CD4-positive, CD25-positive, alpha-beta regulatory T cell (primary cell): ENCODE measurements around the gene APOB. TPM values are rescaled to one million over a fixed set of nuclear protein-coding genes. Genes with fewer than 3 reads are reported as not detected.

Experiments
- ATAC-seq, 2 donors: fragments of 150-1000 bp; cut with Tn5 transposase; one replicate each; pipeline ENCODE4 v1.10.0; 2021; ENCODE audit warnings: low read depth in 2 of 2, moderate number of reproducible peaks in 2 of 2, moderate library complexity in 1 of 2
- DNase-seq, 3 donors: peaks; one replicate each; pipeline versions ENCODE4 v3.0.0 to v3.0.0-alpha.2; 2012 to 2022; ENCODE audit warnings: mixed read lengths in 1 of 3
- H3K27ac ChIP-seq: one replicate; pipeline ENCODE4 v1.7.0; 2013; ENCODE audit warnings: mild to moderate bottlenecking, low read length; ENCODE audit not compliant: insufficient read depth, poor library complexity, severe bottlenecking
- H3K27me3 ChIP-seq: one replicate; pipeline ENCODE4 v1.7.0; 2013; ENCODE audit warnings: low read length; ENCODE audit not compliant: control insufficient read depth, insufficient read depth
- H3K36me3 ChIP-seq: one replicate; pipeline ENCODE4 v1.7.0; 2013; ENCODE audit warnings: mild to moderate bottlenecking, low read length, moderate library complexity; ENCODE audit not compliant: control insufficient read depth, insufficient read depth
- H3K4me1 ChIP-seq: 2 replicates; pipeline ENCODE4 v1.7.0; 2013; ENCODE audit warnings: mild to moderate bottlenecking, low read length; ENCODE audit not compliant: insufficient read depth, control insufficient read depth, poor library complexity, severe bottlenecking
- H3K4me3 ChIP-seq: one replicate; pipeline ENCODE4 v1.7.0; 2013; ENCODE audit warnings: low read depth, mild to moderate bottlenecking, low read length, moderate library complexity
- H3K9me3 ChIP-seq, 2 experiments: 1 replicate in 1 of 2; 2 replicates in 1 of 2; pipeline ENCODE4 v1.7.0; 2013; ENCODE audit warnings: low read length in 2 of 2, mild to moderate bottlenecking in 1 of 2, moderate library complexity in 1 of 2; ENCODE audit not compliant: control insufficient read depth in 2 of 2
- H3K27ac Mint-ChIP-seq, 3 donors: one replicate each; pipeline ENCODE4 v1.8.0; 2020 to 2022; ENCODE audit warnings: mild to moderate bottlenecking in 3 of 3, mixed read lengths in 3 of 3, moderate library complexity in 2 of 3
- H3K27me3 Mint-ChIP-seq: one replicate; pipeline ENCODE4 v1.8.0; 2022; ENCODE audit warnings: mild to moderate bottlenecking, mixed read lengths
- H3K36me3 Mint-ChIP-seq: one replicate; pipeline ENCODE4 v1.8.0; 2020; ENCODE audit warnings: mixed read lengths
- H3K4me1 Mint-ChIP-seq, 4 donors: one replicate each; pipeline ENCODE4 v1.8.0; 2020 to 2022; ENCODE audit warnings: mixed read lengths in 4 of 4, mild to moderate bottlenecking in 1 of 4
- H3K4me3 Mint-ChIP-seq, 4 donors: one replicate each; pipeline ENCODE4 v1.8.0; 2020 to 2022; ENCODE audit warnings: mild to moderate bottlenecking in 4 of 4, mixed read lengths in 4 of 4, moderate library complexity in 3 of 4
- H3K9me3 Mint-ChIP-seq, 7 donors: one replicate each; pipeline ENCODE4 v1.8.0; 2020 to 2022; ENCODE audit warnings: mixed read lengths in 7 of 7, mild to moderate bottlenecking in 3 of 7, moderate library complexity in 2 of 7
- polyA plus RNA-seq, 4 donors: library from polyadenylated mRNA; unstranded; fragments of 300-500 nt; fragmentation: Illumina TruSeq; gene quantifications; one replicate each; pipeline ENCODE4 v1.2.3, GENCODE V29; 2021
- total RNA-seq: library from RNA; stranded (reverse); gene quantifications from one replicate; pipeline ENCODE4 v1.2.3, GENCODE V29; 2022

Gene APOB
- total and polyA plus RNA-seq, 5 donors from 2014 or later = not detected

GRCh38 chr2:20970068-20970467 is 73.8 kb downstream of the APOB start:
- peaks cover 0 to 1% (median 0%) of the 10 kb centered on the region in 7 donors for H3K9me3 Mint-ChIP-seq
- H3K4me3 Mint-ChIP-seq = no peak overlapping the region
- Histone ChIP-seq H3K27me3 (no peaks in the 10 kb centered on the region), H3K27ac (no peak overlapping the region), H3K9me3 (no peaks in the 10 kb centered on the region), H3K36me3 (no peaks in the 10 kb centered on the region), H3K4me3 (no peak overlapping the region), H3K4me1 (no peaks in the 10 kb centered on the region)
- ATAC-seq = no peak
- no peaks in the 10 kb centered on the region for H3K36me3 Mint-ChIP-seq
- no peak for DNase-seq
- H3K27me3 Mint-ChIP-seq = peaks cover 18% of the 10 kb centered on the region
- H3K4me1 Mint-ChIP-seq = no peaks in the 10 kb centered on the region
- no peak overlapping the region for H3K27ac Mint-ChIP-seq

GRCh38 chr2:20966061-20966595 is 77.7 kb downstream of the APOB start:
- H3K36me3 Mint-ChIP-seq = no peaks in the 10 kb centered on the region
- DNase-seq = no peak
- no peaks in the 10 kb centered on the region for H3K27me3 ChIP-seq
- H3K4me1 Mint-ChIP-seq = no peaks in the 10 kb centered on the region
- H3K4me3 Mint-ChIP-seq = no peak overlapping the region
- H3K9me3 Mint-ChIP-seq = peaks cover 0 to 1% (median 0%) of the 10 kb centered on the region in 7 donors
- no peaks in the 10 kb centered on the region for H3K4me1 ChIP-seq
- H3K27ac Mint-ChIP-seq = no peak overlapping the region
- H3K36me3 ChIP-seq = no peaks in the 10 kb centered on the region
- H3K27me3 Mint-ChIP-seq = peaks cover 28% of the 10 kb centered on the region
- H3K4me3 ChIP-seq = no peak overlapping the region
- H3K27ac ChIP-seq = no peak overlapping the region
- no peak for ATAC-seq
- H3K9me3 ChIP-seq = no peaks in the 10 kb centered on the region

- Mint-ChIP-seq H3K9me3 (peaks cover 0 to 1% (median 0%) of the 10 kb centered on the region in 7 donors), H3K4me3 (no peak overlapping the region), H3K27ac (no peak overlapping the region), H3K4me1 (no peaks in the 10 kb centered on the region), H3K36me3 (no peaks in the 10 kb centered on the region), H3K27me3 (peaks cover 23% of the 10 kb centered on the region)
- H3K9me3 ChIP-seq = no peaks in the 10 kb centered on the region
- H3K27me3 ChIP-seq = no peaks in the 10 kb centered on the region
- DNase-seq (no peak), ATAC-seq (no peak)
- H3K27ac ChIP-seq = no peak overlapping the region
- H3K4me3 ChIP-seq = no peak overlapping the region
- no peaks in the 10 kb centered on the region for H3K36me3 ChIP-seq
- H3K4me1 ChIP-seq = no peaks in the 10 kb centered on the region
These were observed 78.7 kb downstream of the APOB start for GRCh38 chr2:20965221-20965620.

GRCh38 chr2:20963867-20964266 is 80.0 kb downstream of the APOB start:
- H3K27me3 ChIP-seq = no peaks in the 10 kb centered on the region
- Mint-ChIP-seq H3K4me1 (no peaks in the 10 kb centered on the region), H3K4me3 (no peak overlapping the region), H3K9me3 (no peaks in the 10 kb centered on the region), H3K27ac (no peak overlapping the region), H3K36me3 (no peaks in the 10 kb centered on the region), H3K27me3 (peaks cover 21% of the 10 kb centered on the region)
- ATAC-seq = no peak
- H3K9me3 ChIP-seq = no peaks in the 10 kb centered on the region
- H3K36me3 ChIP-seq = no peaks in the 10 kb centered on the region
- H3K4me3 ChIP-seq = no peak overlapping the region
- no peak overlapping the region for H3K27ac ChIP-seq
- no peaks in the 10 kb centered on the region for H3K4me1 ChIP-seq
- no peak for DNase-seq

GRCh38 chr2:20962939-20963557 is 80.8 kb downstream of the APOB start:
- no peaks in the 10 kb centered on the region for H3K4me1 ChIP-seq
- H3K27me3 Mint-ChIP-seq = peaks cover 20% of the 10 kb centered on the region
- no peak overlapping the region for H3K27ac Mint-ChIP-seq
- no peaks in the 10 kb centered on the region for H3K9me3 Mint-ChIP-seq
- no peaks in the 10 kb centered on the region for H3K4me1 Mint-ChIP-seq
- ATAC-seq (peak; percentile 58 to 61), DNase-seq (peak; percentile 38 to 58 (median 51))
- H3K9me3 ChIP-seq = no peaks in the 10 kb centered on the region
- H3K27ac ChIP-seq = no peak overlapping the region
- no peaks in the 10 kb centered on the region for H3K36me3 Mint-ChIP-seq
- H3K4me3 Mint-ChIP-seq = no peak overlapping the region
- H3K27me3 ChIP-seq = no peaks in the 10 kb centered on the region
- H3K36me3 ChIP-seq = no peaks in the 10 kb centered on the region
- no peak overlapping the region for H3K4me3 ChIP-seq

- Histone ChIP-seq H3K9me3 (no peaks in the 10 kb centered on the region), H3K4me3 (no peak overlapping the region), H3K27me3 (no peaks in the 10 kb centered on the region), H3K27ac (no peak overlapping the region), H3K4me1 (no peaks in the 10 kb centered on the region), H3K36me3 (no peaks in the 10 kb centered on the region)
- Mint-ChIP-seq H3K9me3 (no peaks in the 10 kb centered on the region), H3K27me3 (peaks cover 20% of the 10 kb centered on the region), H3K4me3 (no peak overlapping the region), H3K36me3 (no peaks in the 10 kb centered on the region), H3K27ac (no peak overlapping the region), H3K4me1 (no peaks in the 10 kb centered on the region)
- no peak for ATAC-seq
- DNase-seq = no peak
These were observed 82.0 kb downstream of the APOB start for GRCh38 chr2:20961858-20962257.

GRCh38 chr2:20960003-20960402 is 83.9 kb downstream of the APOB start:
- Mint-ChIP-seq H3K27me3 (peaks cover 20% of the 10 kb centered on the region), H3K27ac (no peak overlapping the region), H3K4me1 (no peaks in the 10 kb centered on the region), H3K9me3 (no peaks in the 10 kb centered on the region), H3K36me3 (no peaks in the 10 kb centered on the region), H3K4me3 (no peak overlapping the region)
- H3K27ac ChIP-seq = no peak overlapping the region
- H3K4me1 ChIP-seq = no peaks in the 10 kb centered on the region
- no peaks in the 10 kb centered on the region for H3K36me3 ChIP-seq
- DNase-seq (no peak), ATAC-seq (no peak)
- no peak overlapping the region for H3K4me3 ChIP-seq
- H3K27me3 ChIP-seq = no peaks in the 10 kb centered on the region
- no peaks in the 10 kb centered on the region for H3K9me3 ChIP-seq

- DNase-seq = no peak
- Mint-ChIP-seq H3K27ac (peak overlapping the region in 1 of 3 donors; percentile 6), H3K36me3 (no peaks in the 10 kb centered on the region), H3K4me1 (no peaks in the 10 kb centered on the region), H3K27me3 (peaks cover 20% of the 10 kb centered on the region), H3K9me3 (no peaks in the 10 kb centered on the region), H3K4me3 (no peak overlapping the region)
- Histone ChIP-seq H3K36me3 (no peaks in the 10 kb centered on the region), H3K4me3 (no peak overlapping the region), H3K9me3 (no peaks in the 10 kb centered on the region), H3K4me1 (no peaks in the 10 kb centered on the region), H3K27me3 (no peaks in the 10 kb centered on the region), H3K27ac (no peak overlapping the region)
- no peak for ATAC-seq
These were observed 84.6 kb downstream of the APOB start for GRCh38 chr2:20959252-20959651.
